ENCODE measurements around the gene ZNF185. TPM values are rescaled to one million over a fixed set of nuclear protein-coding genes. Genes with fewer than 3 reads are reported as not detected.

ZNF185 gene
- total RNA-seq, 1 experiment from 2014 or later, result 11.3 TPM

DNA sequence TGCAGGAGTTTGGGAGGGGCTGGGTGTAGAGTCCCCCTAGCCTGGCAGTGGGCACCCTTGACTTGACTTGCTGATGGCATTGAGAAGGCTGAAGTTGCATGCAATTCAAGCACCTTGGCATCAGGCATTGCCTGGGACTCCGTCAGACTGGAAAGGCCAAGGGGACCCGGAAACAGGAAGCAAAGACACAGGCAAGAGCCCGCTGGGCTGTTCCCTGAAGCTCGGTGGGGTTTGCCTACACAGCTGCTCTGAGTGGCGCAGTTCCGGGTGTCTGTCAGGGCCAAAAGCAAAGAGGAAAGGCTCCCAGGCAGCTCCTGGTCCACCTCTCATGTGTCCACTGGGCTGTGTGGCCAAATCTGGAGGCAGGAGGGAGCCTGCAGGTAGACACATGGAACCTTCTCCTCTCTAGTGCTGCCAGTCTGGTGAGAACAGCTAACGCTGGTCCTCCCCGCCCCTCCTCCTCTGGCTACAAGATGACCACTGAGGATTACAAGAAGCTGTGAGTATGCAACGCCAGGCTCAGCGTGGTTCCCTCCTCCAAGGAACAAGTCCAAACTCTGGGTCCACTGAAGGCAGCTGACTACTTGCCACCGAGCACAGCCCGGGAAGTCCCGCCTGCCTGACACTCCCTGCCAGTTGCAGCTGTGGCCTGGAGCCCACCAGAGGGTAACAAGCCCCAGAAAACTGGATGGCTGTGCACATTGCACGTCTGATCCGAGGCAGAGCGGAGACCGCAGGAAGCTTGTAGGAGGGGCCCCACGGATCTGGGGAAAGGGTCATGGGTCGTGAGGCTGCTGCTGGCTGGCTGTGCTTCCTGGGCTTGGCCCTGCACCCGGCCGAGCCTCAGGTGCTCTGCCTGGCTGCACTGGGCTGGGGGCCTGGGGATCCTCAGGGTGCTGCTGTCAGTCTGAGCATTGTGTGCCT lies 20.1 kb downstream of the ZNF185 start:
- no peak overlapping the region for H3K14ac ChIP-seq (ENCODE audit: insufficient read depth, low read length)
- H4K91ac ChIP-seq (ENCODE audit: insufficient read length, low read depth, low read length), result no peak overlapping the region
- no peaks in the 10 kb centered on the region for H3K27me3 ChIP-seq (ENCODE audit: insufficient read depth, low read length)
- WGBS (ENCODE audit: extremely low coverage, insufficient read length, low lambda C conversion rate), result no CpG with 5 or more reads among the region's 21 CpGs
- H3K4me3 Mint-ChIP-seq, result no peak overlapping the region
- H2BK5ac ChIP-seq (ENCODE audit: insufficient read length, low read length), result no peak overlapping the region
- H3K36me3 Mint-ChIP-seq (ENCODE audit: insufficient read depth in 1 of 3, low read depth in 3 of 3), result peaks cover 3 to 10% (median 3%) of the 10 kb centered on the region in 3 experiments; a peak in 5 of 7 replicates
- H2BK12ac ChIP-seq (ENCODE audit: insufficient read length, low read depth, low read length), result no peak overlapping the region
- no peaks in the 10 kb centered on the region for H4K20me1 ChIP-seq (ENCODE audit: control insufficient read depth, insufficient read depth, insufficient read length)
- H3K23me2 ChIP-seq (ENCODE audit: insufficient read length, low read depth, low read length, poor library complexity, severe bottlenecking), result no peaks in the 10 kb centered on the region
- no peak overlapping the region for H3K27ac Mint-ChIP-seq
- no peak overlapping the region for H3K9ac ChIP-seq (ENCODE audit: extremely low read depth, insufficient read length, low read length)
- H3K56ac ChIP-seq (ENCODE audit: insufficient read length, low read depth, low read length), result no peak overlapping the region
- H3K79me2 ChIP-seq (ENCODE audit: insufficient read depth, low read length), result no peaks in the 10 kb centered on the region
- no peak overlapping the region for H3K23ac ChIP-seq (ENCODE audit: insufficient read length, low read depth, low read length)
- H3K27me3 Mint-ChIP-seq (ENCODE audit: low read depth), result no peaks in the 10 kb centered on the region
- no peak overlapping the region for H3K27ac ChIP-seq (ENCODE audit: insufficient read length, low read depth, low read length)
- no peak overlapping the region for H3T11ph ChIP-seq (ENCODE audit: low read length)
- H3K79me1 ChIP-seq (ENCODE audit: insufficient read depth, low read depth, low read length, poor library complexity, severe bottlenecking), result no peaks in the 10 kb centered on the region
- peaks cover 42% of the 10 kb centered on the region for H3K9me3 ChIP-seq (ENCODE audit: control insufficient read depth, low read depth, low read length)
- TF ChIP-seq, protein P1, sequence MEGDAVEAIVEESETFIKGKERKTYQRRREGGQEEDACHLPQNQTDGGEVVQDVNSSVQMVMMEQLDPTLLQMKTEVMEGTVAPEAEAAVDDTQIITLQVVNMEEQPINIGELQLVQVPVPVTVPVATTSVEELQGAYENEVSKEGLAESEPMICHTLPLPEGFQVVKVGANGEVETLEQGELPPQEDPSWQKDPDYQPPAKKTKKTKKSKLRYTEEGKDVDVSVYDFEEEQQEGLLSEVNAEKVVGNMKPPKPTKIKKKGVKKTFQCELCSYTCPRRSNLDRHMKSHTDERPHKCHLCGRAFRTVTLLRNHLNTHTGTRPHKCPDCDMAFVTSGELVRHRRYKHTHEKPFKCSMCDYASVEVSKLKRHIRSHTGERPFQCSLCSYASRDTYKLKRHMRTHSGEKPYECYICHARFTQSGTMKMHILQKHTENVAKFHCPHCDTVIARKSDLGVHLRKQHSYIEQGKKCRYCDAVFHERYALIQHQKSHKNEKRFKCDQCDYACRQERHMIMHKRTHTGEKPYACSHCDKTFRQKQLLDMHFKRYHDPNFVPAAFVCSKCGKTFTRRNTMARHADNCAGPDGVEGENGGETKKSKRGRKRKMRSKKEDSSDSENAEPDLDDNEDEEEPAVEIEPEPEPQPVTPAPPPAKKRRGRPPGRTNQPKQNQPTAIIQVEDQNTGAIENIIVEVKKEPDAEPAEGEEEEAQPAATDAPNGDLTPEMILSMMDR (conservative IDR thresholded peaks at IDR 0.05), result no peak
- no peaks in the 10 kb centered on the region for H3K4me1 ChIP-seq (ENCODE audit: insufficient read depth, low read length)
- H3K18ac ChIP-seq (ENCODE audit: insufficient read length, low read depth, low read length), result no peak overlapping the region
- no peak overlapping the region for H2BK15ac ChIP-seq (ENCODE audit: low read depth, low read length)
- H2AFZ ChIP-seq (ENCODE audit: low read length), result no peak overlapping the region
- H3K4ac ChIP-seq (ENCODE audit: low read depth, low read length), result no peak overlapping the region
- peaks cover 6 to 16% of the 10 kb centered on the region in 2 experiments; a peak in 3 of 4 replicates for H3K4me1 Mint-ChIP-seq
- no peak overlapping the region for H2BK120ac ChIP-seq (ENCODE audit: low read depth, low read length, poor library complexity, severe bottlenecking)
- no peak for DNase-seq
- H2BK20ac ChIP-seq (ENCODE audit: low read depth, low read length, poor library complexity, severe bottlenecking), result no peak overlapping the region
- no peak overlapping the region for H2AK5ac ChIP-seq (ENCODE audit: insufficient read length, low read length)
- no peak overlapping the region for H4K8ac ChIP-seq (replicated peaks; ENCODE audit: insufficient read length, low read depth, low read length)
- peaks cover 70 to 82% of the 10 kb centered on the region in 2 experiments for H3K9me3 Mint-ChIP-seq
- H4K5ac ChIP-seq (ENCODE audit: insufficient read length, low read depth, low read length), result no peak overlapping the region
- H3K4me2 ChIP-seq (ENCODE audit: insufficient read depth, insufficient read length, low read length), result no peak overlapping the region

Measured in H9 (cell line).